ENCODE data around the gene STRA6.
"Not testable (repeated sequence)": the region's sequence is repeated elsewhere in the genome, so short reads cannot be mapped to it uniquely, and the experiment has no call there.

The STRA6 gene

GRCh38 chr15:74179983-74180880 is 22.4 kb downstream of the STRA6 start:
- DNase-seq, result no peak

- no peak for DNase-seq
Measured at GRCh38 chr15:74179101-74179841, 23.3 kb downstream of the STRA6 start.

GRCh38 chr15:74178326-74179100 is 24.1 kb downstream of the STRA6 start:
- DNase-seq, result no peak

- DNase-seq, result no peak
Measured at GRCh38 chr15:74176262-74177214, 26.0 kb downstream of the STRA6 start.

- DNase-seq, result no peak
Measured at GRCh38 chr15:74175271-74176191, 27.1 kb downstream of the STRA6 start.

GRCh38 chr15:74174958-74175253 is 27.7 kb downstream of the STRA6 start:
- DNase-seq, result no peak

- no peak for DNase-seq
Measured at GRCh38 chr15:74174219-74174957, 28.2 kb downstream of the STRA6 start.

- no peak for DNase-seq
Measured at GRCh38 chr15:74173380-74174218, 29.0 kb downstream of the STRA6 start, which contains the start of gene ISLR. ISLR (plus strand) TSS chr15:74173710; CDS start chr15:74174859, 1,149 bp downstream.

- no peak for DNase-seq
Measured at GRCh38 chr15:74172701-74173379, 29.7 kb downstream of the STRA6 start.

- no peak for DNase-seq
Measured at GRCh38 chr15:74171965-74172541, 30.5 kb downstream of the STRA6 start.

GRCh38 chr15:74170875-74171578 is 31.6 kb downstream of the STRA6 start:
- no peak for DNase-seq

GRCh38 chr15:74170071-74170844 is 32.3 kb downstream of the STRA6 start:
- no peak for DNase-seq

- no peak for DNase-seq
Measured at GRCh38 chr15:74168711-74169126, 33.9 kb downstream of the STRA6 start.

GRCh38 chr15:74167891-74168331 is 34.7 kb downstream of the STRA6 start:
- DNase-seq, result no peak

- no peak for DNase-seq
Measured at GRCh38 chr15:74165461-74165860, 37.1 kb downstream of the STRA6 start.

GRCh38 chr15:74162195-74162536 is 40.4 kb downstream of the STRA6 start:
- DNase-seq, result not testable (repeated sequence)

- not testable (repeated sequence) for DNase-seq
Measured at GRCh38 chr15:74160390-74160789, 42.2 kb downstream of the STRA6 start.

Data from CD4-positive, alpha-beta T cell treated with Interleukin-10 for 1 hour (primary cell).